ENCODE results near the gene SGCD.

Gene SGCD

DNA sequence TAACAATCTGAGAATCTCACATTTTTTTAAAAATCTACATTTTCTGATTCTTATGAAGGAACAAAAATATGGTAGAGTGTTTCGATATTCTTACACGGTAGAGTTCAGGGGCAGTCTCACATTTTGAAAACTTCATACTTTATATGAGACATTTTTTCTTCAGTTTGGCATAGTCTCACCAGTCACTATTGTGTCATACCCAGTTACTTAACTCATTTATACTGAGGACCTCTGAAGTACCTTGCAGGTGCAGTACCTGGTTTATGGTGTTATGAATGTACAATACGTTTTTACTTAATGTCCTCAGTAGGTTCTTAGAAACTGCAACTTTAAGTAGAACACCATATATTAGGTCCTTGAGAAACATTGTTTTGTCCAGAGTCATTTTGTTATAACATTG, 196.6 kb downstream of the SGCD start:
- H3K4me3 ChIP-seq (ENCODE audit: control insufficient read depth, low read depth, low read length): no peak overlapping the region
- no peak for DNase-seq (ENCODE audit: low read depth)
- TF ChIP-seq, protein P1, sequence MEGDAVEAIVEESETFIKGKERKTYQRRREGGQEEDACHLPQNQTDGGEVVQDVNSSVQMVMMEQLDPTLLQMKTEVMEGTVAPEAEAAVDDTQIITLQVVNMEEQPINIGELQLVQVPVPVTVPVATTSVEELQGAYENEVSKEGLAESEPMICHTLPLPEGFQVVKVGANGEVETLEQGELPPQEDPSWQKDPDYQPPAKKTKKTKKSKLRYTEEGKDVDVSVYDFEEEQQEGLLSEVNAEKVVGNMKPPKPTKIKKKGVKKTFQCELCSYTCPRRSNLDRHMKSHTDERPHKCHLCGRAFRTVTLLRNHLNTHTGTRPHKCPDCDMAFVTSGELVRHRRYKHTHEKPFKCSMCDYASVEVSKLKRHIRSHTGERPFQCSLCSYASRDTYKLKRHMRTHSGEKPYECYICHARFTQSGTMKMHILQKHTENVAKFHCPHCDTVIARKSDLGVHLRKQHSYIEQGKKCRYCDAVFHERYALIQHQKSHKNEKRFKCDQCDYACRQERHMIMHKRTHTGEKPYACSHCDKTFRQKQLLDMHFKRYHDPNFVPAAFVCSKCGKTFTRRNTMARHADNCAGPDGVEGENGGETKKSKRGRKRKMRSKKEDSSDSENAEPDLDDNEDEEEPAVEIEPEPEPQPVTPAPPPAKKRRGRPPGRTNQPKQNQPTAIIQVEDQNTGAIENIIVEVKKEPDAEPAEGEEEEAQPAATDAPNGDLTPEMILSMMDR (IDR thresholded peaks at IDR 0.05; ENCODE audit: control insufficient read depth, insufficient read depth, low read depth, low read length, missing control alignments): no peak

DNA sequence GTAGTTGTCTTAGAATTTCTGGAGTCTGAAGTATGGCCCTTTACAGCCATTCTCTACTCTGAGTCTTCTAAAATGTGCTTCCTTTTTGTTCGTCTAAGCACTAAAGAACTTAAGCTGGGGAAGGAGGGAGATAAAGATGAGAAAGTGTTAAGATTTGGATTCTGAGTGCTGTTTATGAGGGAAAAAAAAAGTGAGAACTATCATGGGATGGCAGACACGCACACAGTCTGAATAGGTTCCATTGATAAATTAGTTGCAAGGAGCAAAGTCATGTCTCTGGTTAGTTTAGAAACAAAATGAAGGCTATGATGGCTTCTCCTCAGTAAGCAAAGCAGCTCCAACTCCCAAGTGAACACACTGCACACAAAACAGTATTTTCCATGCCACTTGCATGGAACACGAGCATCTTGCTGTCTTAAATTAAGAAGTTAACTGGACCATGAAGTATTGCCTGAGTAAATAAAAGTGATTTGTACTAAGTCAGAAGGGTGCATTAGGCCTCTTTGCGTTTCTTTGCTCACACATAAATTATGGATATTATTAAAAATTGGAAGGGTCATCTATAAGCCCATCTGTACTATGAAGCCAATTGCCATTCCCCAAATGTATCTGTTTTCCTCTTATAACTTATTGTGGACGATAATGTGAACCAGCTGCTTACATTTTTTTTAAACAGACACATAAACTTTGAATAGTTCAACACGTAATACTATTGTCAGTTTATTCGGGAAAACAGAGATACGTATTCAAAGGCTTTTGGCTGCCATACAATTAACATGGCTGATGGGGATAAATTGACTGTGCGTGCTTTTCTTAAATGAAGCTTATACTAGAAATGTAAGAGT, 199.3 kb downstream of the SGCD start:
- no peak overlapping the region for H3K4me3 ChIP-seq (ENCODE audit: control insufficient read depth, low read depth, low read length)
- TF ChIP-seq, protein P1 (IDR thresholded peaks at IDR 0.05; ENCODE audit: control insufficient read depth, insufficient read depth, low read depth, low read length, missing control alignments): no peak
- no peak for DNase-seq (ENCODE audit: low read depth)

DNA sequence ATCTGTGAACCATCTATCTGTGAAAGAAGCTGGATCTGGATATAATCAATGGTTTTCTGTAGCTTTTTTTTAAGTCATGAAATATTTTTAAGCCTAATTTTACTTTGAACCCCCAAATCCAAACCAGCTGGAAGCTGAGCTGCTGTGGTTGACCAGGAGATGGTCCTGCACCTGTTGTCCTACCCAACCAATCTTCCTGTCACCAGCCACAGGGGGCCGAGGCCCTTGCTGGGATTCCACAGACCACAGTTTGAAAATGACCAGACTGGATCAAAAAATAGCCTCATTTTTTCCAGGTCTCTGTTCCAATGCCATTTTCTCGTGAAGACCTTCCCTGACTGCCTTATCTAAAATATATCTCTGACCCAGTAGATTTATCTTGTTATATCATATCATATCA, 200.6 kb downstream of the SGCD start:
- TF ChIP-seq, protein P1 (IDR thresholded peaks at IDR 0.05; ENCODE audit: control insufficient read depth, insufficient read depth, low read depth, low read length, missing control alignments): no peak
- no peak overlapping the region for H3K4me3 ChIP-seq (ENCODE audit: control insufficient read depth, low read depth, low read length)
- DNase-seq (ENCODE audit: low read depth): no peak

DNA sequence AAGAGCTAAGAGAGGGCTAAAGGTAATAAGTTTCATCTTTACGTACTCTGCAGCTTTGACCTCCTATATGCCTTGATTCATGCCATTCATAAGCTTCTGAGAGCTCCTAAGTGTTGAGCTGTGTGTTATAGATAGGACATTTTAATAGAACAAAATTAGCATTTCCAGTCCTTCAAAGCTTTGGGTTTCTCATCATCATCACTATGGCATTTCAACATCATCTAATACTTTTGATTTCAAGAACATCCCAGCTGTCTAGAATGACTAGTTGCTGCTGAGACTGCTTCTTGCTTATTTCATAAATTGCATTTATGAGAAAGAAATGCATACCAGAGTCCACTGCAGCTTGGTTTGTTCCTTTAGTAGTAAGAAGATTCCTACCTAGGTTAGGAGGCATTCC, 201.7 kb downstream of the SGCD start:
- no peak for DNase-seq (ENCODE audit: low read depth)
- TF ChIP-seq, protein P1 (IDR thresholded peaks at IDR 0.05; ENCODE audit: control insufficient read depth, insufficient read depth, low read depth, low read length, missing control alignments): no peak
- no peak overlapping the region for H3K4me3 ChIP-seq (ENCODE audit: control insufficient read depth, low read depth, low read length)

DNA sequence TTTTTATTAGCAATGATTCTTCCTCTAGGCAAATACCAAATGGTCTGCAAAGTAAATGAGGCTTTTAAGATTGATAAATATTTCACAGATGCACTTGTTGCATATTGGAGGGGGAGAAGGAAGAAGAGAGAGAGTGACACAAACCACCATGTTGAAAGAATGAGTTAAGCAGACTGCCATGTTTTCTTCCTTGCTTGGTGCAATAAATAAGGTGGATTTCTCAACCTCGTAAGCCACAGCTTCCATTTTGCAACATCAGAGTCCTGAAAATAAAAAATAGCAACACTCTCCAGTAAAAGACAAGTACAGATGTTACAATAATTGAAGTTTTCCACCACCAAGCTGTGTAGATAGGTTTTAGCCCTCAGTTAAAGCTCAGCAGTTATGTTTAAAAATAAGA, 202.9 kb downstream of the SGCD start:
- TF ChIP-seq, protein P1 (IDR thresholded peaks at IDR 0.05; ENCODE audit: control insufficient read depth, insufficient read depth, low read depth, low read length, missing control alignments): no peak
- no peak overlapping the region for H3K4me3 ChIP-seq (ENCODE audit: control insufficient read depth, low read depth, low read length)
- DNase-seq (ENCODE audit: low read depth): peak; percentile 40

DNA sequence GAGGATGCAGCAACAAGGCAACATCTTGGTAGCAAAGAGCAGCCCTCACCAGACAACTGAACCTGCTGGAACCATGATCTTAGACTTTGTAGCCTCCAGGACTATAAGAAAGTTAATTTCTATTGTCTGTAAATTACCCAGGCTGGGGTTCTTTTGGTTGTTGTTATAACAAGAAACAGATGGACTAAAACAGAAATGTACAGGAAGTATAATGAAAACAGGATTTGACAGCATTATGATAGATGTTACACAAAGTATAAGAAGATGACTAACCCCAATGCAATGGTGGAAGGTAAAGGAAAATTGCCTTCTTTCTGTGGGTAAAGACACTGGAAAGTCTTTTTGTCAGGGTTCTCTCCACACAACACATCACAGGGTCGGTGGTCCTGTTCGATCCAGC, 204.2 kb downstream of the SGCD start:
- no peak for DNase-seq (ENCODE audit: low read depth)
- TF ChIP-seq, protein P1 (IDR thresholded peaks at IDR 0.05; ENCODE audit: control insufficient read depth, insufficient read depth, low read depth, low read length, missing control alignments): no peak
- no peak overlapping the region for H3K4me3 ChIP-seq (ENCODE audit: control insufficient read depth, low read depth, low read length)
